Measurements from ENCODE around the gene BHLHE40. TPM values are rescaled to one million over a fixed set of nuclear protein-coding genes. Genes with fewer than 3 reads are reported as not detected.

BHLHE40 gene
- total and polyA plus RNA-seq, 10 of the 15 experiments (the other 5 are each of a cell fraction or from before 2014, with no cell fraction given) = 25.2 to 106 (median 51.4) TPM

GRCh38 chr3:4936982-4937614 lies 42.1 kb upstream of the BHLHE40 start:
- Histone ChIP-seq H3K36me3 (ENCODE audit: control insufficient read depth in 2 of 2, insufficient read depth in 2 of 2, low read length in 1 of 2) (no peaks in the 10 kb centered on the region), H2AFZ (ENCODE audit: control insufficient read depth, low read depth, low read length) (no peak overlapping the region; the same call in 1 of the 2 replicates), H3K9me3 (replicated peaks; ENCODE audit: control insufficient read depth, insufficient read depth, low read length) (no peaks in the 10 kb centered on the region; the same call in 2 of the 3 replicates), H3K27me3 (replicated peaks in 1 of 2; ENCODE audit: control insufficient read depth in 2 of 2, insufficient read depth in 2 of 2, low read length in 1 of 2) (no peaks in the 10 kb centered on the region), H3K9ac (ENCODE audit: control insufficient read depth, insufficient read depth, low read length) (no peak overlapping the region), H3K4me3 (no peak overlapping the region), H3K4me2 (ENCODE audit: control insufficient read depth, insufficient read depth) (no peak overlapping the region), H3K4me1 (ENCODE audit: control insufficient read depth, insufficient read depth, low read length) (peaks cover 14% of the 10 kb centered on the region; the same call in 1 of the 2 replicates), H4K20me1 (ENCODE audit: control insufficient read depth, insufficient read depth) (no peaks in the 10 kb centered on the region), H3K27ac (ENCODE audit: control insufficient read depth, insufficient read depth) (peak overlapping the region; percentile 30; the same call in 1 of the 2 replicates), H3K79me2 (ENCODE audit: control insufficient read depth, insufficient read depth, low read length) (no peaks in the 10 kb centered on the region)
- peak; percentile 88 for ATAC-seq
- DNase-seq (ENCODE audit: low read depth, low spot score) = no peak
- ChIA-PET SMC1A (ENCODE audit: uncharacterized antibody, unreplicated experiment) (interaction anchor here (0.8 to 3.1 kb wide), 11 partner anchors 9 to 216 kb away, joined by 3 to 15 read pairs (median 4); no protein-coding TSS in a partner anchor), POLR2A (interaction anchor here (1.0 kb wide), 1 partner anchor 36 kb away, joined by 3 read pairs; no protein-coding TSS in a partner anchor), CTCF (interaction anchor here (0.7 to 1.3 kb wide), 2 partner anchors 39 to 40 kb away, joined by 3 to 4 read pairs; no protein-coding TSS in a partner anchor), RAD21 (ENCODE audit: unreplicated experiment) (interaction anchor here (1.0 to 1.5 kb wide), 2 partner anchors 35 to 39 kb away, joined by 3 to 8 read pairs; no protein-coding TSS in a partner anchor)
- intact Hi-C loops (cut with micrococcal nuclease; ENCODE audit: unreplicated experiment) = loop anchor here (1.0 kb wide), 1 partner anchor 40 kb away; no protein-coding TSS in a partner anchor
- peak; percentile 27 for FAIRE-seq
- no TSS peak for BruUV-seq (replicated peaks)
- WGBS (ENCODE audit: insufficient coverage, insufficient replicate concordance, low lambda C conversion rate, missing lambda C conversion rate) = 32% methylated on average over 6 of the region's 6 CpGs
- in situ Hi-C loops (cut with MboI) = no loop called here
- TF ChIP-seq MTA2 (IDR thresholded peaks at IDR 0.05; ENCODE audit: low read depth) (no peak), BHLHE40 (IDR thresholded peaks at IDR 0.05; ENCODE audit: borderline replicate concordance in 1 of 2, low read depth in 2 of 2, low read length in 1 of 2) (no peak), POLR2AphosphoS5 (IDR thresholded peaks at IDR 0.05; ENCODE audit: low read length) (no peak), SPI1 (IDR thresholded peaks at IDR 0.05; ENCODE audit: borderline replicate concordance, insufficient read depth, low read depth, low read length) (no peak), ZNF207 (IDR thresholded peaks at IDR 0.05; ENCODE audit: borderline replicate concordance) (no peak), PBX3 (IDR thresholded peaks at IDR 0.05; ENCODE audit: insufficient replicate concordance, low read depth, low read length) (no peak), EGR1 (IDR thresholded peaks at IDR 0.05; ENCODE audit: borderline replicate concordance in 1 of 2, low read depth in 2 of 2, low read length in 2 of 2) (no peak), SREBF2 (IDR thresholded peaks at IDR 0.05; ENCODE audit: low read length) (no peak), NFYA (IDR thresholded peaks at IDR 0.05; ENCODE audit: borderline replicate concordance, low read depth, low read length) (no peak), PKNOX1 (IDR thresholded peaks at IDR 0.05) (no peak), SREBF1 (IDR thresholded peaks at IDR 0.05; ENCODE audit: low read length) (no peak), FOS (IDR thresholded peaks at IDR 0.05; ENCODE audit: borderline replicate concordance, extremely low read depth, insufficient read length) (no peak), JUND (IDR thresholded peaks at IDR 0.05; ENCODE audit: low read depth, low read length) (no peak), CHD4 (IDR thresholded peaks at IDR 0.05) (no peak), ETV6 (conservative IDR thresholded peaks at IDR 0.05 in 1 of 2, IDR thresholded peaks at IDR 0.05 in 1 of 2; ENCODE audit: borderline replicate concordance in 1 of 2, low read depth in 1 of 2) (peak in 1 of 2 experiments; percentile 10; a peak in 1 of 4 replicates), ZNF592 (IDR thresholded peaks at IDR 0.05) (no peak), TARDBP (IDR thresholded peaks at IDR 0.05; ENCODE audit: borderline replicate concordance) (no peak)

Measured in GM12878 (cell line).